GM23248 (cell line): Measurements from ENCODE around the gene HIF1A.

Experiments used
- EZH2 ChIP-seq: fragments of 200-600 bp; sonication (generic); IDR thresholded peaks from 2 replicates; pipeline ENCODE4 v1.6.1; 2018; ENCODE audit warnings: antibody characterized with exemption, mild to moderate bottlenecking; ENCODE audit not compliant: insufficient read depth, poor library complexity, severe bottlenecking
- EZH2phosphoT487 ChIP-seq: fragments of 200-600 bp; sonication (generic); IDR thresholded peaks from 2 replicates; pipeline ENCODE4 v1.6.1; 2018; ENCODE audit warnings: antibody characterized with exemption, moderate library complexity, mild to moderate bottlenecking, low read depth; ENCODE audit not compliant: insufficient read depth

DNA sequence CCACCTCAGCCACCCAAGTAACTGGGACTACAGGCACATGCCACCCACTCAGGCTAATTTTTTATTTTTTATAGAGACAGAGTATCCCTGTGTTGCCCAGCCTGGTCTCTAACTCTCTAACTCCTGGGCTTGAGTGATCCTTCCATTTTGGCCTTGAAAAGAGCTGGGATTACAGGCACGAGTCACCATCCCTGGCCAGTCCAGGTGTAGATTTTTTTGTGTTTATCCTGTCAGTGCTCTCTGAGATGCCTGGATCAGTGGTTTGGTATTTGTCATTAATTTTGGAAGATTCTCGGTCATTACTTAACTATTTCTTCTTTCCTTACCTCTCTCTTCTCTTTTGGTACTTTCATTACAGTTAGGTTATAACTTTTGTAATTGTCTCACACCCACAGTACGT, 5.3 kb upstream of the HIF1A start:
- TF ChIP-seq EZH2: no peak
- TF ChIP-seq EZH2phosphoT487: no peak
